ENCODE data around the gene IGFL4.
A peak's percentile ranks its signal among the peaks of the same experiment; 100 is the strongest.

Gene IGFL4

DNA sequence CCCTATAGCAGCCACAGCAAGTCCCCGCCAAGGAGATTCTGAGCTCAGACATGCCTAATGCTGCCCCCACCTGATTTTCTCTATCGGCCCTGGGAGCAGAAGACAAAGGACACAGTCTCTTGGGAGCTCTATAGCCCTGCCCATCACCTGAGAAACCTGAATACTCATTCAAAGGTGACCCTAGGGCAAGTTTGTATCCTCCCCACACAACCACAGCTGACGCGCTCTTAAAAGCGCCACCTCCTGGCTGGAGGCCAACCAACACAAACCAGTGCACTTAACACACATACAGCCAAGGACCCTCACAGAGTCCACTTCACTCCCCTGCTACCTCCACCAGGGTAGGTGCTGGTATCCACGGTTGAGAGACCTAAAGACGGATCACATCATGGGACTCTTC, 8.8 kb upstream of the IGFL4 start:
- in situ Hi-C loops (cut with MboI; ENCODE audit: low sequenced_read_pairs, unreplicated experiment): no loop called here
- DNase-seq (ENCODE audit: low spot score): no peak
- TF ChIP-seq, protein P1, sequence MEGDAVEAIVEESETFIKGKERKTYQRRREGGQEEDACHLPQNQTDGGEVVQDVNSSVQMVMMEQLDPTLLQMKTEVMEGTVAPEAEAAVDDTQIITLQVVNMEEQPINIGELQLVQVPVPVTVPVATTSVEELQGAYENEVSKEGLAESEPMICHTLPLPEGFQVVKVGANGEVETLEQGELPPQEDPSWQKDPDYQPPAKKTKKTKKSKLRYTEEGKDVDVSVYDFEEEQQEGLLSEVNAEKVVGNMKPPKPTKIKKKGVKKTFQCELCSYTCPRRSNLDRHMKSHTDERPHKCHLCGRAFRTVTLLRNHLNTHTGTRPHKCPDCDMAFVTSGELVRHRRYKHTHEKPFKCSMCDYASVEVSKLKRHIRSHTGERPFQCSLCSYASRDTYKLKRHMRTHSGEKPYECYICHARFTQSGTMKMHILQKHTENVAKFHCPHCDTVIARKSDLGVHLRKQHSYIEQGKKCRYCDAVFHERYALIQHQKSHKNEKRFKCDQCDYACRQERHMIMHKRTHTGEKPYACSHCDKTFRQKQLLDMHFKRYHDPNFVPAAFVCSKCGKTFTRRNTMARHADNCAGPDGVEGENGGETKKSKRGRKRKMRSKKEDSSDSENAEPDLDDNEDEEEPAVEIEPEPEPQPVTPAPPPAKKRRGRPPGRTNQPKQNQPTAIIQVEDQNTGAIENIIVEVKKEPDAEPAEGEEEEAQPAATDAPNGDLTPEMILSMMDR (IDR thresholded peaks at IDR 0.05; ENCODE audit: borderline replicate concordance, control extremely low read depth, extremely low read depth, insufficient read depth, missing control alignments): peak; percentile 20

DNA sequence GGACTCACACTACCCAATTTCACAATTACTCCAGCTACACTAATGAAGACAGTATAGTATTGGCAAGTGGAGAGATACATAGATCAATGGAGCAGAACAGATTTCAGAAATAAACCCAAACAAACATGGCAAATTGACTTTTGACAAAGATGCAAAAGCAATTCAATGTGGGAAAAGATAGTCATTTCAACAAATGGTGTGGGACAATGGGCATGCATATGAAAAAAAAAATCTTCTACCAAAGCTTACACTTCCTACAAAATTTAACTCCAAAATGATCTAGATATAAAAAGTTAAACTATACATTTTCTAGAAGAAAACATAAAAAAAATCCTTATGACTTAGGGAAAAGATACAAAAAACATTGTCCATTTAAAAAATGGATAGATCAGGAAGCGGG, 2.7 kb upstream of the IGFL4 start:
- in situ Hi-C loops (cut with MboI; ENCODE audit: low sequenced_read_pairs, unreplicated experiment): no loop called here

DNA sequence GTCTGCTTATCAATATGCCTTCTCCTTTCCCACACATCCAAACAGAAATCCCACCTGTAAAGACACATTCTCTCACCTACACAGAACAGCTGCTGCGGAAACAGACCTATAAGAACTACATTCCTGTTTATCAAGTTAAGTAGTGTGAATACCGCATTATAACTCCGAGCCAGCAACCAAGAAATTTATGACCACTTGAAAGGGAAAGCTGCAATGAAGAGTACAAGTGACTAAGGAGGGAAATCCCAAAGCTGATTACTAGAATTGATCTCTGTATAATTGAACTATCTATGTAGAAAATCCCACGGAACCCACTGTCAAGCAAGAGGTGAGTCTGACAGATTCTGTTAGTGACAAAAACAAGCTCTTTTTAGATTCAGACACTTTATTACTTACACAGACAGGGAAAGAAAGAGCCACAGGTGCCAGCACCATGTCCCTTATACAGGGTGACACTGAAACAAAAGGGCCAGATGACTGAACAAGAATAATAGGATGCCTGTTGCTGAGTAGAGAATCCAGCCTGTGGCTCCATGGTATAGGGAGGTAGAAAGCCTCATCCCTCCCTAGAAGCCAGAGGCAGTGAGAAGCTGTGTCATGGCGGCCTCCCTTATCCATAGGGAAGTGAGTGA, 1.6 kb upstream of the IGFL4 start:
- TF ChIP-seq, protein P1 (IDR thresholded peaks at IDR 0.05; ENCODE audit: borderline replicate concordance, control extremely low read depth, extremely low read depth, insufficient read depth, missing control alignments): no peak
- in situ Hi-C loops (cut with MboI; ENCODE audit: low sequenced_read_pairs, unreplicated experiment): no loop called here
- DNase-seq (ENCODE audit: low spot score): no peak

More for the DNA sequence above, 2.7 kb upstream of the IGFL4 start:
- TF ChIP-seq, protein P1 (IDR thresholded peaks at IDR 0.05; ENCODE audit: borderline replicate concordance, control extremely low read depth, extremely low read depth, insufficient read depth, missing control alignments): no peak
- no peak for DNase-seq (ENCODE audit: low spot score)

DNA sequence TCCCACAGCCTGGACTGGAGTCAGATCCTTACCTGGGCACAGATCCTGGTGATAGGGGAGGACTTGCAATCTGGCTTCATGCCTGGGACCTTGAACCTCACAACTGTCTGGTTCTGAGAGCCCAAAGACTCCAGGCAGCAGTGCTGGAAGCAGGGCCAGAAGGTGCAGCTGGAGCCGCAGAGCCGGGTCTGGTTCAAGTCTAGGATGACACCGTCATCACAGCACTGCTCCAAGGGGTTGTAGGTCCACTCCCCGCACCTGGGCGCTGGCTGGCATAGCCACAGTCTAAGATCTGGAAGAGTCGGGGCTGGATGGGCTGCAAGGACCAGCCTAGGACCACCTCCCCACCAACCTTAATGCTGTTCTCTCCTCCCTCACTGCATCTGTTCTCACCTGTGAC, 677 bp downstream of the IGFL4 start:
- in situ Hi-C loops (cut with MboI; ENCODE audit: low sequenced_read_pairs, unreplicated experiment): no loop called here
- TF ChIP-seq, protein P1 (IDR thresholded peaks at IDR 0.05; ENCODE audit: borderline replicate concordance, control extremely low read depth, extremely low read depth, insufficient read depth, missing control alignments): no peak
- no peak for DNase-seq (ENCODE audit: low spot score)

DNA sequence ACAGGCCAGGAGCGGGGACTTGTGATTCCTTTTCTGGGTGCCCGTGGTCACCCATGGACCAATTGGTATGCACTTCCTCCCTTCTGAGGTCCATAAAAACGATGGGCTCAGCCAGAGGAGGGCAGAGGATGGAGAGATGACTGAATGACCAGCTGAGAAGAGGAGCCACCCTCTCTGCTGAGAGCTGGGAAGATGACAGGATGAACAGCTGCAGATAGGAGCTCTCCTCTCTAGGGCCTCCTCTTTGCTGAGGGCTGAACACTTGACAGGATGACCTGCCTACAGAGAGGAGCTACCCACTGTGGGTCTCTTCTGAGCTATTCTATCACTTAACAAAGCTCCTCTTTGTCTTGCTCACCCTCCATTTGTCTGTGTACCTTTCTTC, 4.1 kb downstream of the IGFL4 start:
- TF ChIP-seq, protein P1 (IDR thresholded peaks at IDR 0.05; ENCODE audit: borderline replicate concordance, control extremely low read depth, extremely low read depth, insufficient read depth, missing control alignments): no peak
- DNase-seq (ENCODE audit: low spot score): no peak
- in situ Hi-C loops (cut with MboI; ENCODE audit: low sequenced_read_pairs, unreplicated experiment): no loop called here

DNA sequence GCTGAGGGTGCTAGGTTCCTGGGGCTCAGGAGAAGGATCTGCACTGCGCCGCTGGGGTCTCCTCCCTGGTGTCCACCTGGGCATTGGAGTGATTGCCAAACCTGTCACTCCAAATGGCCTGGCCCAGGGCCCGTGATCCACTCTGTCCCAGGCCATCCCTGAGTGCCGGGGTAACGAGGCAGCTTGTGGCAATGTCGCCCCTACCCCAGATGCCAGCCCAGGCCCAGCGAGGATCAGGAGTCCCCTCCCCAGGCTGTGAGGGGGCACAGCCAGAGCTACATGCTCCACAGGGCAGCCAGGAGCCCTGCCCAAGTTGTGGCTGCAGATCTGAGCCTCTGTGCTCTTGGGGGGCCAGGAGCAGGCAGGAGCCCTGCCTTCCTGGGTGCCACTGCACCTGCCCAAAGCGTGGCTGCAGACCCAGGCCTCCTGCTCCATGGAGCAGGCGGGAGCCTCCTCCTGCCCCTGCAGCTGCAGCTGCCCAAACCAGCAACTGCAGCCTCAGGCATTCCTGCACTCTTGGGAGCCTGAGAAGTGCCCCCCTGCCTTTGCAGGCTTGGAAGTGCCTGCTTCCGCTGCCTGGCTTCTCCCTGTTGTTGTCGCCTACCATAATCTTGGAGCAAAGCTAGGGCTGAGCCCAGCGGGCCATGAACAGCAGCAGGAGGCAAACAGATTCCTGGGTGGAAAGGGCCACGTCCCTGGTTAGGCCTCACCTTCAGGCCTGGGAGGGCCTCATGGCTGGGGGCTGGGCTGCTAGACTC, 4.6 kb downstream of the IGFL4 start:
- in situ Hi-C loops (cut with MboI; ENCODE audit: low sequenced_read_pairs, unreplicated experiment): no loop called here
- TF ChIP-seq, protein P1 (IDR thresholded peaks at IDR 0.05; ENCODE audit: borderline replicate concordance, control extremely low read depth, extremely low read depth, insufficient read depth, missing control alignments): no peak
- no peak for DNase-seq (ENCODE audit: low spot score)
